Ishikawa (cell line): Measurements from ENCODE around the gene COPA.

Experiments used
- EP300 ChIP-seq: IDR thresholded peaks from 2 replicates; pipeline ENCODE4 v1.6.1; 2012; ENCODE audit warnings: borderline replicate concordance
- FOXM1 ChIP-seq: IDR thresholded peaks from 2 replicates; pipeline ENCODE4 v1.6.1; 2012; ENCODE audit warnings: low read depth, borderline replicate concordance
- REST ChIP-seq: IDR thresholded peaks from 2 replicates; pipeline ENCODE4 v1.6.1; 2012; ENCODE audit warnings: low read depth, mild to moderate bottlenecking
- TAF1 ChIP-seq: IDR thresholded peaks from 2 replicates; pipeline ENCODE4 v1.6.1; 2012; ENCODE audit warnings: low read depth, mild to moderate bottlenecking
- TCF12 ChIP-seq: IDR thresholded peaks from 2 replicates; pipeline ENCODE4 v1.6.1; 2012; ENCODE audit warnings: low read depth
- TEAD4 ChIP-seq: IDR thresholded peaks from 2 replicates; pipeline ENCODE4 v1.6.1; 2012
- YY1 ChIP-seq: IDR thresholded peaks from 2 replicates; pipeline ENCODE4 v1.6.1; 2012; ENCODE audit warnings: low read depth

- TF ChIP-seq TCF12 (no peak), FOXM1 (no peak), TEAD4 (no peak), EP300 (no peak), REST (no peak), TAF1 (no peak), YY1 (no peak)
These were observed 33.6 kb upstream of the COPA start for GRCh38 chr1:160376525-160377131.
